Endothelial cell of umbilical vein (primary cell): ENCODE measurements around the gene C15orf39. TPM values are rescaled to one million over a fixed set of nuclear protein-coding genes. Genes with fewer than 3 reads are reported as not detected.

Experiments used
- BruUV-seq: library from RNA; stranded (reverse); fragments of 400-500 nt; replicated peaks from 2 replicates; lab custom pipeline; 2021; lab: Mats Ljungman, UMichigan
- CTCF ChIA-PET: fragments of 300-600, 350-600 bp; sonication (Branson Sonifier 250); formaldehyde crosslinking; loops from one replicate; lab custom pipeline; 2021; ENCODE audit warnings: antibody characterized with exemption, inconsistent platforms; lab: Charles Lee
- POLR2A ChIA-PET: fragments of 300-600, 350-600 bp; sonication (Branson Sonifier 250); formaldehyde crosslinking; loops from one replicate; lab custom pipeline; 2021; ENCODE audit warnings: antibody characterized with exemption, inconsistent platforms; lab: Charles Lee
- DNase-seq: peaks from one replicate; pipeline ENCODE4 v3.0.0-alpha.2; 2011; ENCODE audit warnings: low read depth, low spot score
- FAIRE-seq: peaks from 2 replicates; lab custom pipeline; 2011; peaks lifted over from hg19 to GRCh38; lab: Jason Lieb, UNC
- H2AFZ ChIP-seq: 2 replicates; pipeline ENCODE4 v1.6.0; 2012; ENCODE audit warnings: low read depth, low read length, control low read depth, inconsistent platforms
- H3K27ac ChIP-seq: 2 replicates; pipeline ENCODE4 v1.5.1; 2011; ENCODE audit warnings: low read depth, mild to moderate bottlenecking, control low read depth, low read length, moderate library complexity; ENCODE audit not compliant: insufficient read depth
- H3K27me3 ChIP-seq, 2 experiments: 2 replicates each; pipeline versions ENCODE4 v1.6.0 to v1.6.1; 2011; ENCODE audit warnings: low read length in 2 of 2, mixed read lengths in 1 of 2; ENCODE audit not compliant: control insufficient read depth in 2 of 2, insufficient read depth in 2 of 2
- H3K36me3 ChIP-seq, 2 experiments: 2 replicates in 1 of 2; 3 replicates in 1 of 2; pipeline ENCODE4 v1.5.1; 2011; ENCODE audit warnings: low read length in 2 of 2, mild to moderate bottlenecking in 1 of 2, moderate library complexity in 1 of 2; ENCODE audit not compliant: control insufficient read depth in 2 of 2, insufficient read depth in 2 of 2; ENCODE audit errors: extremely low read depth in 1 of 2
- H3K4me1 ChIP-seq: 3 replicates; pipeline ENCODE4 v1.5.1; 2011; ENCODE audit warnings: mild to moderate bottlenecking, low read length; ENCODE audit not compliant: control insufficient read depth, insufficient read depth; ENCODE audit errors: extremely low read depth
- H3K4me2 ChIP-seq: 2 replicates; pipeline ENCODE4 v1.6.1; 2011; ENCODE audit warnings: low read length, control low read depth, mixed read lengths; ENCODE audit not compliant: insufficient read depth
- H3K4me3 ChIP-seq, 3 experiments: fragments of 200-600 bp in 1 of 3; sonication (generic), shearing (Covaris generic) in 1 of 3; replicated peaks in 1 of 3; 2 replicates each; pipeline ENCODE4 v1.5.1; 2011 to 2016; ENCODE audit warnings: control low read depth in 3 of 3, low read length in 3 of 3, mild to moderate bottlenecking in 2 of 3, inconsistent platforms in 1 of 3, low read depth in 1 of 3, moderate library complexity in 1 of 3; ENCODE audit not compliant: insufficient read depth in 1 of 3
- H3K79me2 ChIP-seq: 2 replicates; pipeline ENCODE4 v1.6.0; 2012; ENCODE audit warnings: low read length, inconsistent platforms; ENCODE audit not compliant: control insufficient read depth, insufficient read depth
- H3K9ac ChIP-seq: replicated peaks from 2 replicates; pipeline ENCODE3; 2011; ENCODE audit warnings: low read length, control low read depth; ENCODE audit not compliant: insufficient read depth; ENCODE audit errors: extremely low read depth
- H3K9me1 ChIP-seq: replicated peaks from 3 replicates; pipeline ENCODE4 v1.6.0; 2011; ENCODE audit warnings: mild to moderate bottlenecking, low read length; ENCODE audit not compliant: control insufficient read depth, insufficient read depth; ENCODE audit errors: extremely low read depth
- H3K9me3 ChIP-seq: replicated peaks from 2 replicates; pipeline ENCODE4 v1.5.1; 2012; ENCODE audit warnings: low read length, inconsistent platforms; ENCODE audit not compliant: control insufficient read depth, insufficient read depth
- H4K20me1 ChIP-seq: replicated peaks from 2 replicates; pipeline ENCODE3; 2011; ENCODE audit warnings: mild to moderate bottlenecking, low read length; ENCODE audit not compliant: control insufficient read depth, insufficient read depth; ENCODE audit errors: extremely low read depth
- CTCF ChIP-seq, 2 donors: IDR thresholded peaks; 1 replicate in 1 of 2; 2 replicates in 1 of 2; pipeline ENCODE4 v1.5.1; 2011; ENCODE audit warnings: low read length in 2 of 2, mild to moderate bottlenecking in 2 of 2, moderate library complexity in 2 of 2, control low read depth in 1 of 2, inconsistent platforms in 1 of 2, low read depth in 1 of 2; ENCODE audit not compliant: insufficient read depth in 1 of 2; ENCODE audit errors: extremely low read depth in 1 of 2
- EZH2 ChIP-seq: IDR thresholded peaks from 2 replicates; pipeline ENCODE4 v1.6.1; 2012; ENCODE audit warnings: borderline replicate concordance, low read depth, mild to moderate bottlenecking, moderate library complexity, low read length, inconsistent platforms; ENCODE audit not compliant: severe bottlenecking
- JUN ChIP-seq: IDR thresholded peaks from 2 replicates; pipeline ENCODE4 v1.6.1; 2011; ENCODE audit warnings: borderline replicate concordance, low read depth; ENCODE audit not compliant: insufficient read length, insufficient read depth
- MAX ChIP-seq: IDR thresholded peaks from 2 replicates; pipeline ENCODE4 v1.6.1; 2011; ENCODE audit not compliant: insufficient read depth, insufficient read length
- MYC ChIP-seq: IDR thresholded peaks from one replicate; pipeline ENCODE4 v1.6.1; 2011; ENCODE audit warnings: mild to moderate bottlenecking, low read depth, low read length
- POLR2AphosphoS5 ChIP-seq: IDR thresholded peaks from 2 replicates; pipeline ENCODE4 v1.6.1; 2012; ENCODE audit warnings: low read depth, mild to moderate bottlenecking, control low read depth, low read length, moderate library complexity; ENCODE audit not compliant: insufficient read depth
- dilution Hi-C: fragments of 300-500 bp; cut with MboI; formaldehyde crosslinking; loops from one replicate; pipeline ENCODE4 v1.15.0; 2019; ENCODE audit warnings: low sequenced_read_pairs; ENCODE audit not compliant: extremely low pct_ligation_motif_present
- intact Hi-C: fragments of 100-400 bp; cut with micrococcal nuclease; formaldehyde crosslinking; loops from one replicate; pipeline ENCODE4 v1.10.0; 2022
- polyA plus RNA-seq, 4 experiments: library from polyadenylated mRNA; depleted of rRNA in 3 of 4; stranded (reverse) in 3 of 4; unstranded in 1 of 4; fragments of >200 nt; gene quantifications; 2 replicates each; pipeline versions ENCODE4 v1.2.1 to v1.2.3, GENCODE V29; 2011 to 2012; ENCODE audit warnings: missing spikeins in 1 of 4
- total RNA-seq: library from RNA; stranded (reverse); gene quantifications from 2 replicates; pipeline ENCODE4 v1.2.3, GENCODE V29; 2021

C15orf39 gene
- total and polyA plus RNA-seq, 2 donors (not counting 3 experiments of a cell fraction or from before 2014, with no cell fraction given): 14.8 to 36.1 TPM

- Histone ChIP-seq H3K4me1 (no peaks in the 10 kb centered on the region), H3K9me3 (no peaks in the 10 kb centered on the region), H3K4me3 (no peak overlapping the region), H3K4me2 (no peak overlapping the region), H4K20me1 (no peaks in the 10 kb centered on the region), H2AFZ (no peak overlapping the region), H3K9ac (no peak overlapping the region), H3K36me3 (no peaks in the 10 kb centered on the region), H3K79me2 (no peaks in the 10 kb centered on the region), H3K9me1 (no peaks in the 10 kb centered on the region), H3K27me3 (no peaks in the 10 kb centered on the region), H3K27ac (no peak overlapping the region)
- FAIRE-seq: no peak
- ChIA-PET POLR2A (no interaction called here), CTCF (interaction anchor here (1.2 to 1.8 kb wide), 3 partner anchors 9 to 163 kb away, joined by 4 to 10 read pairs (median 5); partner anchors contain the start of gene C15orf39)
- intact Hi-C loops: no loop called here
- no TSS peak for BruUV-seq
- dilution Hi-C loops: no loop called here
- TF ChIP-seq MYC (no peak), POLR2AphosphoS5 (no peak), MAX (no peak), CTCF (IDR thresholded peaks at IDR 0.05; ENCODE audit: extremely low read depth in 1 of 2, insufficient read depth in 1 of 2, low read depth in 1 of 2, low read length in 2 of 2) (no peak), JUN (no peak), EZH2 (no peak)
- DNase-seq: no peak
Measured at GRCh38 chr15:75192307-75192706, 9.4 kb upstream of the C15orf39 start.
